Stomach (tissue), 9 donors: ENCODE results near the gene B3GLCT. TPM values are rescaled to one million over a fixed set of nuclear protein-coding genes. Genes with fewer than 3 reads are reported as not detected.

Experiments
- DNase-seq, 2 donors: peaks; one replicate each; pipeline versions ENCODE4 v3.0.0 to v3.0.0-alpha.2; 2013 to 2019
- H3K27ac ChIP-seq, 5 donors: fragments of 200-600 bp in 4 of 5; sonication (generic) in 4 of 5; one replicate each; pipeline ENCODE4 v1.5.1; 2013 to 2019; ENCODE audit warnings: mild to moderate bottlenecking in 1 of 5, moderate library complexity in 1 of 5
- H3K27me3 ChIP-seq, 3 donors: fragments of 200-600 bp; sonication (generic); one replicate each; pipeline ENCODE4 v1.5.1; 2017 to 2019; ENCODE audit warnings: mixed run types in 1 of 3
- H3K36me3 ChIP-seq, 4 donors: fragments of 200-600 bp; sonication (generic); 1 replicate in 3 of 4; 2 replicates in 1 of 4; pipeline ENCODE4 v1.5.1; 2016 to 2019
- H3K4me1 ChIP-seq, 4 donors: fragments of 200-600 bp; sonication (generic); one replicate each; pipeline ENCODE4 v1.5.1; 2016 to 2019
- H3K4me3 ChIP-seq, 4 donors: fragments of 200-600 bp; sonication (generic) in 3 of 4; one replicate each; pipeline ENCODE4 v1.5.1; 2016 to 2019; ENCODE audit warnings: mild to moderate bottlenecking in 1 of 4
- H3K9me3 ChIP-seq, 4 donors: fragments of 200-600 bp; sonication (generic); one replicate each; pipeline ENCODE4 v1.5.1; 2016 to 2019
- CTCF ChIP-seq, 7 experiments: fragments of 450-650 bp in 4 of 7; fragments of 200-600 bp in 3 of 7; sonication (generic) in 3 of 7; IDR thresholded peaks; one replicate each; pipeline ENCODE4 v1.5.1; 2016 to 2019; ENCODE audit warnings: antibody characterized with exemption in 7 of 7, control low read depth in 2 of 7, mild to moderate bottlenecking in 1 of 7
- EP300 ChIP-seq: sonication (generic); formaldehyde crosslinking; IDR thresholded peaks from one replicate; pipeline ENCODE4 v1.6.1; 2017; ENCODE audit warnings: antibody characterized with exemption
- POLR2A ChIP-seq, 4 donors: fragments of 450-650 bp; IDR thresholded peaks; one replicate each; pipeline ENCODE4 v1.6.1; 2016; ENCODE audit warnings: antibody characterized with exemption in 4 of 4, control low read depth in 2 of 4, mild to moderate bottlenecking in 1 of 4, moderate library complexity in 1 of 4
- POLR2AphosphoS5 ChIP-seq, 3 donors: sonication (generic); formaldehyde crosslinking; IDR thresholded peaks; one replicate each; pipeline ENCODE4 v1.6.1; 2016; ENCODE audit warnings: antibody characterized with exemption in 3 of 3
- WGBS, 5 donors: extraction: QIAGEN DNeasy Blood & Tissue Kit in 3 of 5; methylation state at CpG; one replicate each; pipeline versions ENCODE4 v1.1.5 to v1.1.7; 2013 to 2018; 5-methylcytosine and 5-hydroxymethylcytosine counted together
- intact Hi-C: fragments of 100-400 bp; cut with DNase I; formaldehyde crosslinking; loops from one replicate; pipeline ENCODE4 v1.15.1; 2023; ENCODE audit warnings: low total_unique reads
- polyA plus RNA-seq, 3 donors: library from polyadenylated mRNA; stranded (reverse); fragments of 200-250 nt; gene quantifications; one replicate each; pipeline ENCODE4 v1.2.3, GENCODE V29; 2013
- total RNA-seq, 5 donors: library from RNA; depleted of rRNA; stranded (reverse); fragments of >200 nt; gene quantifications; one replicate each; pipeline versions ENCODE4 v1.1.0 to v1.2.3, GENCODE V29; 2014 to 2016
- donor health status: healthy with polysubstance abuse.
- donor health status: Bipolar disorder and iron deficiency.
- donor health status: healthy.

Gene B3GLCT
- total and polyA plus RNA-seq, 8 donors, result 0.76 to 16.1 (median 6.4) TPM; not detected in 2

GRCh38 chr13:31227870-31228269, 28.1 kb downstream of the B3GLCT start:
- no peaks in the 10 kb centered on the region for H3K9me3 ChIP-seq
- intact Hi-C loops, result no loop called here
- DNase-seq, result no peak
- TF ChIP-seq POLR2A (IDR thresholded peaks at IDR 0.05) (no peak), CTCF (IDR thresholded peaks at IDR 0.05) (no peak), POLR2AphosphoS5 (IDR thresholded peaks at IDR 0.05) (no peak), EP300 (no peak)
- H3K4me1 ChIP-seq, result no peaks in the 10 kb centered on the region
- no peaks in the 10 kb centered on the region for H3K27me3 ChIP-seq
- peaks cover 0 to 8% (median 0%) of the 10 kb centered on the region in 4 donors for H3K36me3 ChIP-seq
- 64 to 78% (median 70%) methylated on average over 8 of the region's 8 CpGs for WGBS, 5 donors
- no peak overlapping the region for H3K27ac ChIP-seq
- no peak overlapping the region for H3K4me3 ChIP-seq

- Histone ChIP-seq H3K27me3 (no peaks in the 10 kb centered on the region), H3K9me3 (no peaks in the 10 kb centered on the region), H3K36me3 (no peaks in the 10 kb centered on the region), H3K4me3 (no peak overlapping the region), H3K27ac (no peak overlapping the region), H3K4me1 (no peaks in the 10 kb centered on the region)
- intact Hi-C loops, result loop anchor here (5.0 kb wide), 1 partner anchor 188 kb away; no protein-coding TSS in a partner anchor
- no peak for DNase-seq
- 73 to 81% (median 77%) methylated on average over 5 to 6 of the region's 6 CpGs for WGBS, 5 donors
- TF ChIP-seq CTCF (IDR thresholded peaks at IDR 0.05) (peak in 1 of 7 experiments; percentile 10), EP300 (no peak), POLR2AphosphoS5 (IDR thresholded peaks at IDR 0.05) (no peak), POLR2A (IDR thresholded peaks at IDR 0.05) (no peak)
These were observed 35.0 kb downstream of the B3GLCT start for GRCh38 chr13:31234729-31235128.

- no peaks in the 10 kb centered on the region for H3K27me3 ChIP-seq
- no peak overlapping the region for H3K27ac ChIP-seq
- H3K9me3 ChIP-seq, result no peaks in the 10 kb centered on the region
- intact Hi-C loops, result no loop called here
- H3K4me1 ChIP-seq, result no peaks in the 10 kb centered on the region
- no peaks in the 10 kb centered on the region for H3K36me3 ChIP-seq
- TF ChIP-seq CTCF (IDR thresholded peaks at IDR 0.05) (peak in 4 of 7 experiments; percentile 43 to 68 (median 50)), EP300 (no peak), POLR2A (IDR thresholded peaks at IDR 0.05) (no peak)
- peak in 1 of 2 donors; percentile 60 for DNase-seq
- H3K4me3 ChIP-seq, result no peak overlapping the region
- WGBS, 5 donors, result 38 to 53% (median 46%) methylated on average over 3 of the region's 3 CpGs
These were observed 36.5 kb downstream of the B3GLCT start for GRCh38 chr13:31236211-31236786.

GRCh38 chr13:31240921-31241320, 41.1 kb downstream of the B3GLCT start:
- Histone ChIP-seq H3K9me3 (no peaks in the 10 kb centered on the region), H3K27me3 (no peaks in the 10 kb centered on the region), H3K4me3 (no peak overlapping the region), H3K27ac (no peak overlapping the region), H3K36me3 (no peaks in the 10 kb centered on the region), H3K4me1 (peaks cover 0 to 5% (median 0%) of the 10 kb centered on the region in 4 donors)
- intact Hi-C loops, result no loop called here
- no peak for TF ChIP-seq EP300
- no peak for TF ChIP-seq POLR2AphosphoS5 (IDR thresholded peaks at IDR 0.05)
- TF ChIP-seq POLR2A (IDR thresholded peaks at IDR 0.05), result no peak
- no peak for TF ChIP-seq CTCF (IDR thresholded peaks at IDR 0.05)
- 94 to 100% (median 100%) methylated on average over 2 of the region's 2 CpGs for WGBS, 5 donors
- no peak for DNase-seq
